NCI-H1417 (cell line): ENCODE results near the gene CACNA2D1.

Source experiments
- DNase-seq, 3 experiments: peaks; one replicate each; lab custom pipeline; 2025; lab: John Stamatoyannopoulos, UW

CACNA2D1 gene

DNA sequence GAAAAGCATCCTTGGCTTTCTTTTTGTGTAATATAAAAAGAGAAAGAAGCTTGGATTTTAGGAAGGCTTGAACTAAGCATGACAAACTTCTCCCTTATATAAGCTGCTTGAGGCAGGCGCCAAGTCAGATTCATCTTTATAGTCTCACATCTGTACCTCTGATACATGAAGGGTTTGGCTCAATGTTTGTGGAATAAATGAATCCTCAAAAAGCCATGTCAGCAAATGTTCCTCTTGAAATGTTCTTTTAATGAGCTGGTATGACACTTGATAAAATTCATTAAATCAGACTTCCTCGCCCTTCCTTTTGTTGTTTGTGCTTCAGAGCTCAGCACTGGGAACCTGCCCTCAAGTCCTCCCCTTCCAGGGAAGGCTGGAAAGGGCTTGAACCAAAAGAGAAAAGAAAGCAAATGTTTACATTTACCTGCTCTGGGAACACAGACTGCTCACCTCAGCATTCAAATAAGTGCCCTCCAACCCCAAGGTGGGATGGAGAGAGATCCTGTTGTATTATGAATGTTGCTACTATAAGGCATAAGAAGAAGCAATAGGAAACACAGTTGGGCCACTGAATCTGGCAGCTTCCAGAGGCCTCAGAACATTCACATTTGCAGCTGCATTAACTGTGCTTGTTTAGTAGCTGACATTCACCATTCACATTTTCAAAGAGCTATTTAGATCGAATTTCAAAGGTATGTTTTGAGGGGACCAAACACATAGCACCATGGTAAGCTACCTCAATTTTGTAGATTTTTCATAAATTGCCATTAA lies 212.6 kb downstream of the CACNA2D1 start:
- DNase-seq, result peak in 2 of 3 experiments; percentile 18 to 62

DNA sequence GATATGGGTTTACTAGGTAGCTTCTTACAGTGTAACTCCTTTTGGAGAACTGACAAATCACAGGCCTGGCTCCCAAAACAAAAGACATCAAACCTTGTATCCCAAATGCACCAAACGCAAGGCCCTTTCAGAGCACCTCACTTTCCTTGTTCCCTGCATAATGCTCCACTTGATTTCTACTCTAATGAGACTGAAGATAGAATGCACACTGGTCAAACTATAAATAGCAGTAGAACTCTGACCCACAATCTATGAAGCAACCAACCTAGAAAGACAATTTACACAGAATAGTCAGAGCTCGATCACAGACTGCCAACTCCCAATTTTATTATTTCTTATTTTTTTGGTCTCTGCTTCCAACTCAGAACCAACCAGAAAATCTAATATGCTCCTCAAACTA lies 214.4 kb downstream of the CACNA2D1 start:
- no peak for DNase-seq

DNA sequence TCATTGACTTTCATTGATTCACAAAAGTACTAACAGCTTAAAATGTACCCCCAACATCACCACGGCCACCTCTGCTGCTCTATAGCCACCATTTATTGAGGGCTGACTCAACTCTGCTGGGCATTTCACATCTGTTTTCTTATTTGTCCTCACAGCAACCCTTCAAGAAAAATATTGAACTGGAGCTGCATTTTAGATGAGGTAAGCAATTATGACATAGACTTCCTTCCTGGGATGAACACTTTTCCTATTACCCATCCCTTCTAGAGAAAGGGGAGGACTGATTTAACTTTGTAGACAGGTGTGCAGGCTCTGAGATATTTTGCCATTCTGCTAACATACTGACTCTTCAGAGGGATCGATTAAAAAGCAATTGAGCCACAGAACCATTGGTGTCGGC lies 217.4 kb downstream of the CACNA2D1 start:
- DNase-seq, result no peak

DNA sequence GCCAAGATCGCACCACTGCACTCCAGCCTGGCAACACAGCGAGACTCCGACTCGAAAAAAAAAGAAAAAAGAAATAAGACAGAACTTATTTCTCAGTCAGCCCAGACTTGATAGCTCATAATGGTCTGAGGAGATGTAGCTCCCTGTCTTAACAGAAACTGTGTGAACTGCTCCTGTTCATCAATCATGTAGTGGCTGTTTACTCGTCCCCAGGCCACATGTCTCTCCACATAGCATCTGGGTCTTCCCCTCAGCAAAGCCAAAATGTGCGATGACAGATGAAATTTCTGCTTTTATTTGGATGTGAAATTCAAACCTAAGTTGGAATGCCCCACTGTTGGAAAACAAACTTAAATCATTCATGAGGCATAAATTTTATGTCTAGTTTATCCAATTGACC lies 219.0 kb downstream of the CACNA2D1 start:
- DNase-seq, result no peak

DNA sequence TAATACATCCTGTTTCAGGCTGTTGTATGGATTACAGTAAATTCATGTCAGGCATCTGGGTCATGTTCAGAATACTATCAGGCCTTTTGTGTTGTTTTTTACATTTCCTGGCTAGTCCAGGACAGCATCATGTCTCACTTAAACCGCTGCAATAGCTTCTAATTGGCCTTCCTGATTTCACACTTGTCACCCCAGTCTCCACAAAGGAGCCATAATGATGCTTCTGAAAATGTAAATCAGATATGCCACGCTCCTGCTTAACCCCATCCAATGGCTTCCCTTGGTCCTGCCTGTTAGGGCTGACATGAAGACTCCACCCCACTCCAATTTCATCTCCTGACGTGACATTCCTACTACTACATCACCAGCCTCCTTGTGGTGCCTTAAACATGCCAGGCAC lies 220.0 kb downstream of the CACNA2D1 start:
- DNase-seq, result no peak

DNA sequence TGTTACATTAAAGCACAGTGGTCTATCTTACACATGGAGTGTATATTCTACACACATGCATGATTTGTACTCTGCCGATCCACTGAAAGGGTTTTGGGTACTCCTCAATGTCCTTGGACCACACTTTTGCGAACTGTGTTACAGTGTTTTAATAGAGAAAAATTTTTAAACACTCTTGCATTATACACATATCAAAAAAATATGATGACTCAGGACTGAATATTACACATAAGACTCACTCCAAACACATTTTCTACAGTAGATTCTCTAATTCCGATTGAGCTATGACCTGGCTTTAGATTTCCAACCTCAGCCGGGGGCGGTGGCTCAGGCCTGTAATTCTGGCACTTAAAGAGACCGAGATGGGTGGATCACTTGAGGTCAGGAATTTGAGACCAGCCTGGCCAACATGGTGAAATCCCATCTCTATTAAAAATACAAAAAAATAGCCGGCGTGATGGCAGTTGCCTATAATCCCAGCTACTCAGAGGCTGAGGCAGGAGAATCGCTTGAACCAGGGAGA lies 222.4 kb downstream of the CACNA2D1 start:
- DNase-seq, result no peak

DNA sequence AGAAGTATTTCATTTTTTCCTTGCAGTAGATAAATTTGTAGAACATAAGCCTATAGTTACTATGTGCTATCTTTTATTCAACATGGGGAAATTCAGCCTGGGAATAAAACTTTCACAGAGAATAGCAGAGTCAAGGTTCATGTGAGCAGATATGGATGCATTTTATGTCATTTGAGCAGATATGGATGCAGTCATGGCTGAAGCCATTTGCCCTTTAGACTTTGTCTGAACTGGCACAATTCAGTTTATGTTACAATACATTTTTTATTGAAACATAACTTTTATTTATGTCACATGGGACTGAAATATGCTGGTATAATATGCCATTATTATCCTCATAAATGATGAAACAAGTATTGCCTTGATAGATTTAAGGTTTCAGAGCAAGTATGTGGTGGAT lies 231.1 kb downstream of the CACNA2D1 start:
- DNase-seq, result no peak

DNA sequence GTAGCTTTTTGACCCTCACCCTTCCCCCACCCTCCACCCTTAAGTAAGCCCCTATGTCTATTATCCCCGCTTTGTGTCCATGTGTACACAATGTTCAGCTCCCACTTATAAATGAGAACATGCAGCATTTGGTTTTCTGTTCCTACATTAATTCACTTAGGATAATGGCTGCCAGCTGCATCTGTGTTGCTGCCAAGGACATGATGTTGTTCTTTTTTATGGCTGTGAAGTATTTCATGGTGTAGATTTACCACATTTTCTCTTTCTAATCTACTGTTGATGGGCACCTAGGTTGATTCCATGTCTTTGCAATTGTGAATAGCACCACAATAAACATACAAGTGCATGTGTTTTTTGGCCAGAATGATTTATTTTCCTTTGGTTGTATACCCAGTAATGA lies 232.2 kb downstream of the CACNA2D1 start:
- DNase-seq, result no peak

DNA sequence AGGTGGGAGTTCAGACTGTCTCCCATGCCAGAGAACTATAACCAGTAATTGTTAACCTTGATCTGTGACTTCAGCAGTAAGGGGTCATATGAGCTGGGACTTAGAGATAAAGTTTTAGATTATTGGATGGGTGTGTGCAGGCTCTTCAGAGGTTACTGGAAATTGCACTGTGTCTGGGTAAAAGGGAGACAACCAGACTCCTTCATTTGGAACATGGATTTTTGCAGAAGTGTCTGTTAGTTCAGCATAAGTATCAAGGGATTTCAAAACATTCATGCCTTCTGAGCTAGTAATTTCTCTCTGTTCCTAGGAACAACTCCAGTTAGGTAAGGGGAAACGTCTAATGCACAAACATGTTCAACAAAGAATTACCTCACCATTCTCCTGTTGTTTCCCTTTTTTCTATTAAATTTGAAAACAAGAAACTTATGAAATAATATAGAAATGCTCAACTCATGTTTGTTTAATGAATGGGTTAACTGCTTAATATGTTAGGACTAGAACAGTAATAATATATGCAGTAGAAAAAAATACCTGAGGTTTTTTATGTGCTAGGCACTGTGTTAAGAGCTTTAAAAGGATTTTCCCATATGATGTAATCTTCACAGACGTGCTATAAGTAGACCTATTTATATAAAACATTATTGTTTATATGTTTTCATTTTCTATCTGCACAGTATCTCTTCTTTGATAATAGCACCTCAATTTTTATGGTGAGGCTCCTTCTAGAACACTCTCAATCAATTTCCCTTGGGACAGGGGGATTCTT lies 233.0 kb downstream of the CACNA2D1 start:
- no peak for DNase-seq

DNA sequence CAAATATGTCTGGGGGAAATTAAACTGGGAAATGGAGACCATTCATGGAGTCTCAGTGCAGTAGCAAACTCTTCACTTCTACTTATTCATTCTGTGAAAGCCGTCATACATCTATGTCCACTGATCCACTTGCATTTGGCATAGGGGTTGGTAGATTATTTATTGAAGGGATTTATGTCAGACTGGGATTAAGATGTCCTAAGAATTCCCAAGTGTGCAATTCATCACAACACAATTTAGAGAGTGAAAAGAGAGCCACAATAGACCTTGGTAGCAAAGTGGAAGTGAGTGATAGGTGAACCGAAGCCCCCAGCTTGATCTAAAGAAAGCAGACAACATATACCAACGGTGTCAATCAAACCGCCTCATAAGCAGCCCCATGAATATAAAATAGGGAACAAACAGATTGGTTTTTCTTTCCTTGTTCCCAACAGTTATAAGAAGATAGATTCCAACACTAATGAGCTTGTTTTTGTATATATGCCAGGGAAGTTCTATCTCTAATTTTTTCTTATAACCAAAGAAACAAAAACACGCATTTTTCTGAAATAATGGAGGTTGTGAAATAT lies 234.3 kb downstream of the CACNA2D1 start:
- peak in 1 of 3 experiments; percentile 28 for DNase-seq

DNA sequence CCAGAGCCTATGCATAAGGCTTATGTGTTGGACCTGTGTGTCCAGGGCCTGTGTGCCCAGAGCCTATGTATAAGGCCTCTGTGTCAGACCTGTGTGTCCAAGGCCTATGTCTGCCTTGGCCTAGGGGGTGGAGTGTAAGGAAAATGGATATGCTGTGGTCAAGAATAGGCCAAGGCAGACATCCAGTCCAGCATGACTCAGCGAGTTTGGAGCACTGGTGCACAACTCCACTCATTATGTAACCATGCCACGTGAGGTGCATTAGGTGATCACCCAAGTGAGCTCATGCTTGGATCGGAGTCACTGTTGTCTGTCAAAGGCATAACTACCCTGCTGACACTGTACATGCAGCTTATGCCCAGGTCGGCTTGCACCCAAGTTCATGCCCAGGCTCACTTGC lies 238.9 kb downstream of the CACNA2D1 start:
- DNase-seq, result no peak

DNA sequence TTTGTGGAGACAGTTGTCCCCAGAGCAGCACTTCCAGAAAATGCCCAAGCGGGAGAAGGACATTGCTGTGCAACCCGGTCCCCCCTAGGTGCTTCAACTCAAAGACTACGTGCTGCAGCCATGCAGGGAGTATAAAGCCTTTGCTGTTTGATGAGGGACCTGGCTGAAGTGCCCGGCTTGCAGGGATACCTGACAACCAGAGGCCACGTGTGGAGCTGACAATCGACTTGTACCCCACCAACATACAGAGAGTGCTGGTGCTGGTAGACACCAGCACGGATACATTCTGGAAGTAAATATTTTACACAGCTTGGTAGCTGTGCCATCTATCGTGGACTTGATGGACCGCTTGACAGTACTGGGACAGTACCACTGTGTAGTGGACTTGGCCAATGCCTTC lies 240.6 kb downstream of the CACNA2D1 start:
- no peak for DNase-seq

DNA sequence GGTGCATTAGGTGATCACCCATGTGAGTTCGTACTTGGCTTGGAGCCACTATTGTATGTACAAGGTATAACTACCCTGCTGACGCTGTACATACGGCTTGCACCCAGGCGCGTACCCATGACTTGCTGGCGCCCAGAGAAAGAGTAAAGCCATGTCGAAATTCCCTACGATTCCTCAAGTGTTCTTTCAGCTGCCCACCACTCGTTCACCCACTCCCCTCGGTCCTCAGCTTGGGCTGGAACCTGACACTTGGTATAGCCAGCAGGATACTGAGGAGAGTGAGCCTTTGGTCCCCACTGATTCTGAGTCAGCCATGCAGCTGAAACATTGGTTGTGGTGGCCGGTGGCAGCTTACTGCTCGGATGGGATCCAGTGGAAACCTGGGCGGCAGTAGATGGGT lies 241.5 kb downstream of the CACNA2D1 start:
- no peak for DNase-seq

DNA sequence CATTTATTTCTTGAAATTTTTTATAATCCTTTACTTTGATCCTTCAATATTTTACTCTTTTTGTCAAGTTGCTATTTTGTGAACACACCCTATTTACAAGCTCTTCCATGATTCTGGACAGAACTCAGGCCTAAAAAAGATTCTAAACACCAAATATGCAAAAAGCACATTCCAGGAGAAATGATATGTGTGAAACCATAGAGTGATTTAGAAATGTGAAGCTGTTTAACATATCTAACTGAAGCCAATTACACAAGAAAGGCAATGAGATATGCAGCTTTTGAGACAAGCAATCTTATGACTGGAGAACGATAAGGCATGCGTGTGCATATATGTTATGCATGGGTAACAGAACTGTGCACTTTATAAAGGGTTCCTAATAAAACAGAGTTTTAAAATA lies 243.0 kb downstream of the CACNA2D1 start:
- DNase-seq, result peak in 1 of 3 experiments; percentile 47

DNA sequence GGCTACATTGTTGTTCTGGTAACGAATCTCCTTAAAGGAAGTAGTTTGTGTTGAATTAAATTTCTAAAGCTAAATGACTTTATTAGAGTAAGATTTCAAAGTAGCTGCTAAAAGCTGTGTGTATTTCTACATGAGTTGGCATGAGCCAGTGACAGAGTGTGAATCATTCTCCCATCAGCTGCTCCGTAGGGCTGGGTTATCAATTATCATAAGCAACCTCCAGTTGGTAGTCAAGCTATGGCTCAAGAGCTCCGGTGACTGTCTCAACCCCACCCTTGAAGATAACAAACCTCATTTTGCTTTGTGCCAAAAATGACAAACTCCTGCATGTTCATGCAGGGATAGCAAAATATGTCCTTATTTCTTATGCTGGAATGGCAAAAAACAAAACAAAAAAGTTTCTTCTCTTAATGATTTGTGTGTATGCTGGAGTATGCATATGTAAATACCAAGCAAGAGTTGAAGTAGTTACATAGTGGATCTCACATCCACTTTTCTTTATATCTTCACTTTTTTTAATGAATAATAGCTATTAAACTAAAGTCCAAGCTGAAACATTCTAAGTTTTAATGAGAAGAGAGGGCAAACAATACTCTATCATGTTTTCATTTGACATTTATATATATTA lies 249.4 kb downstream of the CACNA2D1 start:
- no peak for DNase-seq

DNA sequence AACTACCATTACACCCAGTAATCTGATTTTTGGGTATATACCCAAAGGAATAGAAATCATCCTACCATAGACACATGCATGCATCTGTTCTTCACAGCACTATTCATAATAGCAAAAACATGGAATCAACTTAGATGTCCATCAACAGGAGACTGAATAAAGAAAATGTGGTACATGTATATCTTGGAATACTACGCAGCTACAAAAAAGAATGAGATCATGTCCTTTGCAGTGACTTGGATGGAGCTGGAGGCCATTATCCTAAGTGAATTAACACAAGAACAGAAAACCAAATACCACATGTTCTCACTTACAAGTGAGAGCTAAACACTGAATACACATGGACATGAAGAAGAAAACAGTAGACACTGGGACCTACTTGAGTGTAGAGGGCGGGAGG lies 254.9 kb downstream of the CACNA2D1 start:
- no peak for DNase-seq

DNA sequence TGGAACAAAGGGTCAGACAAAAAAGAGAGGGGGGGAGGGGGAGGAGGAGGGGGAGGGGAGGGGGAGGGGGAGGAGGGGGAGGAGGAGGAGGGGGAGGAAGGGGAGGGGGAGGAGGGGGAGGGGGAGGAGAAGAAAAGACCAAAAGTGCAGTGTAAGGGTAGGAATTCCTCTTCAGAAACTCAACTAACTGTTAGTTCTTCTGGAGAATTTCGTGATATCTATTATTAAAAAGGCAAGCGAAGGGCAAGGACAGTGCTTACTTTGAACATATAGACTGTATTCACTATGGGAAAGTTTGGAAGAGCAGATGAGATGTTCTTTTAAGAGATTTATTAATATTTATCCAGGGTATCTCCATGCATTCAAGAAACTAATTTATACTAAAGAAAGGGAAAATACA lies 258.1 kb downstream of the CACNA2D1 start:
- DNase-seq, result no peak

DNA sequence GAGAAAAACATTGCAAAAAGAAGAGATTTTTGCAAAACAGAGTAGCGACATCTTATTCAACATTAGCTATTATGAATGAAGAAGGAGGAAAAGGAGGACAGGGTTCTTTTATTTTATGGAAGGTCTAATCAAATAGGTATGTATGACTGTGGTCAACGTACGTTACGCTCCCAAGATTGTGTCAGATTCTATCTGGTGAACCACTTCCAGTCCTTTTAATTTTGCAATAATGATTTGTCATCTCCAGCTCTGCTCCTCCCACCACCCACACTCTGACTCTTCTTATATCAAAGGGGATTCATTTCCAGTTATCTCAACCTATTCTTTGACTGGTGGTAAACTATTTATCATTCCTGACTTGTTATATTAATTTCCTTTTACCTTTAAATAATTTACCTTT lies 259.9 kb downstream of the CACNA2D1 start:
- DNase-seq, result no peak

DNA sequence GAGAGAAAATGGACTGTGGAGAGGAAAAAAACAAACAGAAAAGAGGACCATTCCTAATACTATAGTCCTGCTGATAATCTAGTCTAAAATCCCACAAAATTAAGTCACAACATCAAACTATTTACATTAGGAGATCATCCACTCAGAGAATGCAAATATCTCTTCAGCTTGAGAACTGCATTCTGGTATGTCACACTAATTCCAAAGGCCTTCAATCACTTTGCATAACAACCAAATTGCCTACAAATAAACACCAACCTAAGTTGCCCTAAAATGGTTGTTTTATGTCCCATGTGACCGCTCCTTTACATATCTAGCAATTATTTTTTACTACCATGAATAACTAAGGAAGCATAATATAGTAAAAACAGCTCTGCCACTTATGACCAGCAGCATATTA lies 264.3 kb downstream of the CACNA2D1 start:
- no peak for DNase-seq

DNA sequence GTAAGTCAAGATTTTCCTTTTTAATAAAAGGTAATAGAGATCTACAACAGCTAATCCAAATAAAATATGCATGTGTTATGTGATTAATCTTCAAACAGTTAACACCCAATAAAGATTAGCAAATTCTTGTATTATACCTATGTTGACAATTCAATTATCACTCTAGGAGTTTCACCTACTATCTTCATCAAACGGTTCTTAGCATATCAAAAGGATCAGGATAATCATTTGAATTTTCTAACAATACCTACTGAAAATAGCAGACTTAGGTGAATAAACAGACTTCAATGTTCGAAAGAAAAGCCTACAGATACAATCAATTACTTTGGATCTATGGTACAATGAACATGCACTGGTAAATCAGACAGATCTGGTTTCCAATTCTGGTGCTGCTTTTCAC lies 268.3 kb downstream of the CACNA2D1 start:
- peak in 1 of 3 experiments; percentile 66 for DNase-seq

DNA sequence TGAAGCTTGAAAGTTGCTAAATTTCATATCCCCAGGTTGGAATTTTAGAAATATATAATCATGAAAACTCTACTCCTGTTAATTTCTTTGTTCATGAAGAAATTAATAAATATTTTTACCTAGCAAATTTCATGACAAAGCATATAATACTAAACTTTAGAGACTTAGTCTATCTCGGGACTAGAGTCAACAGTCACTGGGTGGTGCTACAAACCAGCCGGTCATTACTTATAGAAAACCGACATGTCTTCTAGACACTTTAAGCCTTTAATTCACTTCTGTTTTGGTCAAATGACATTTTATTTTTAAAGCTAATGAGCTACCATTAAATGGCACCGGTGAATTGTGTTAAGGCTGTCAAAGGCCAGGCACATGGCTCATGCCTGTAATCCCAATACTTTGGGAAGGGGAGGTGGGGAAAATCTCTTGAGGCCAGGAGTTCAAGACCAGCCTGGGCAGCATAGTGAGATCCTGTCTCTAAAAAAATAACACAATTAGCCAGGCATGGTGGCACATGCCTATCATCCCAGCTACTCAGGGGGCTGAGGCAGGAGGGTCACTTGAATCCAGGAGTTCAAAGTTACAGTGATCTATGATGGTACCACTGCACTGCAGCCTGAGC lies 270.1 kb downstream of the CACNA2D1 start:
- DNase-seq, result no peak

DNA sequence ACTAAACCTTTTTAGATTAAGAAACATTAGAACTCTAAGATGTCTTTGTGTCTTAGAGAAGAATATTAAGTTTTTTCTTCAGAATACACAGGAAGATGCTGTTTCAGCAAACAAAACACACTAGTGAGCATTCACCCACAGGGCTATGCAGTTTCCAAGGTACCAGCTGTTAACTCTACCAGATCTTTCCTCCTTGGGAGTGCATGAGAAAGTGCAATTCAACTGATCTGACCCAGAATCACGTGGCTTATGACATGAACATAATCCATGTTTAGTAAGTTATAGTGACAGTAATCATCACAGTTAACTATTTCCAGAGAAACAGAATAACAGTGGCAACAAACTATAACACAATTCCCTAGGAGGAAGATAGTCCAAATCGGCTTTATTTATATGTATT lies 270.7 kb downstream of the CACNA2D1 start:
- DNase-seq, result no peak
